ENCODE measurements around the gene PPME1. TPM values are rescaled to one million over a fixed set of nuclear protein-coding genes. Genes with fewer than 3 reads are reported as not detected.
"Not testable (repeated sequence)": the region's sequence is repeated elsewhere in the genome, so short reads cannot be mapped to it uniquely, and the experiment has no call there.

The PPME1 gene, protein sequence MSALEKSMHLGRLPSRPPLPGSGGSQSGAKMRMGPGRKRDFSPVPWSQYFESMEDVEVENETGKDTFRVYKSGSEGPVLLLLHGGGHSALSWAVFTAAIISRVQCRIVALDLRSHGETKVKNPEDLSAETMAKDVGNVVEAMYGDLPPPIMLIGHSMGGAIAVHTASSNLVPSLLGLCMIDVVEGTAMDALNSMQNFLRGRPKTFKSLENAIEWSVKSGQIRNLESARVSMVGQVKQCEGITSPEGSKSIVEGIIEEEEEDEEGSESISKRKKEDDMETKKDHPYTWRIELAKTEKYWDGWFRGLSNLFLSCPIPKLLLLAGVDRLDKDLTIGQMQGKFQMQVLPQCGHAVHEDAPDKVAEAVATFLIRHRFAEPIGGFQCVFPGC
- 10 to 100 TPM; 13.9 to 36.9 (median 29.5) TPM for total RNA-seq

DNA sequence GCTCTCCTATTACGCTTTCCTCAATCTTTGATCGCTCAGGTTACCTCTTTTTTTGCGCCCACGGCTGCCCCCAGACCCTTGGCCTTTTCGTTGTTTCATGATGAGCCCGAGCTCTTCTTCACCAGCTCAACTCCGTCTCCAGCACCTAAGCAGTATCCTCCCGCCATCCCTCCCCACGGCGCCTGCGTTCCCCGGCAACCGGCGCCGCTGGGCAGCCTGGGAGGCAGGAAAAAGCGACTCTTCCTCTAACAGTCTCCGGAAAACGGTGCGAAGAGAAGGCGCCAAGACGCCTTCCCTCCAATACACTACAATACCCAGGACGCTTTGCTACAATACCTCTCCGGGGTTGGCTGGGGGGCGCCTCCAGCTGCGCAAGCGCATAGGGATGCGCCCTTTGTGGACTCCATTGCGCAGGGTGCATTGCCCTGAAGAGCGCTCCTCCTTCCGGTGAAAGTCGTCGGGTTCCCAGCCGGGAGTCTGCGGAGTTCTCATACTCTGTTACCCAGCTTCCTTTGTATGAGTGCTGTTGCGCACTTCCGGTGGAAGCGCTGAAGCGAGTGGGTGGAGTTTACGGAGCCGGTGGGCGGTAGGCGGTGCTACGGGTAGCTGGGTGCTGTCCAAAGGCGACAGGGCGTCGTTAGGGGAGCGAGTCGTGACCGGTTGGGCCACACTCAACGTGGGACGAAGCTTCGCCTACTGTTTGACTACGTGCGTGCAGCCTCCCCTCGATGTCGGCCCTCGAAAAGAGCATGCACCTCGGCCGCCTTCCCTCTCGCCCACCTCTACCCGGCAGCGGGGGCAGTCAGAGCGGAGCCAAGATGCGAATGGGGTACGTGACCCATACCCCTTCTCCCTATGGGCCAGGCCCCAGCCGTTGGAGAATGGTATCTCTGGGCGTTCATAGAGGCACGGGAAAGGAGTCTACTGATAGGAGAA, at the start of gene PPME1, which contains the start of gene C2CD3:
Gene PPME1 (plus strand): TSS at position 596 of the 936 bp plus-strand sequence. CDS start 133 bp downstream, at position 729.
Gene C2CD3 (minus strand): TSS at position 309 of the 936 bp plus-strand sequence. CDS start 210 bp downstream, at position 99.
- Histone ChIP-seq H3K4me3 (peak within 1 kb of the TSS; percentile 80 to 86 (median 82)), H3K9me3 (no peaks in the 10 kb centered on the region), H3K4me1 (peaks cover 21 to 30% (median 24%) of the 10 kb centered on the region in 4 donors), H3K27me3 (no peaks in the 10 kb centered on the region), H3K36me3 (peaks cover 0 to 24% (median 2%) of the 10 kb centered on the region in 4 donors), H3K27ac (peak within 1 kb of the TSS; percentile 86 to 93 (median 89))
- WGBS, 2 donors: 0 to 1% methylated on average over 30 to 54 of the region's 68 CpGs
- TF ChIP-seq POLR2A (IDR thresholded peaks at IDR 0.05): peak; percentile 50 to 86 (median 61)
- TF ChIP-seq POLR2AphosphoS5 (IDR thresholded peaks at IDR 0.05): peak; percentile 79 to 83
- TF ChIP-seq, protein P1, sequence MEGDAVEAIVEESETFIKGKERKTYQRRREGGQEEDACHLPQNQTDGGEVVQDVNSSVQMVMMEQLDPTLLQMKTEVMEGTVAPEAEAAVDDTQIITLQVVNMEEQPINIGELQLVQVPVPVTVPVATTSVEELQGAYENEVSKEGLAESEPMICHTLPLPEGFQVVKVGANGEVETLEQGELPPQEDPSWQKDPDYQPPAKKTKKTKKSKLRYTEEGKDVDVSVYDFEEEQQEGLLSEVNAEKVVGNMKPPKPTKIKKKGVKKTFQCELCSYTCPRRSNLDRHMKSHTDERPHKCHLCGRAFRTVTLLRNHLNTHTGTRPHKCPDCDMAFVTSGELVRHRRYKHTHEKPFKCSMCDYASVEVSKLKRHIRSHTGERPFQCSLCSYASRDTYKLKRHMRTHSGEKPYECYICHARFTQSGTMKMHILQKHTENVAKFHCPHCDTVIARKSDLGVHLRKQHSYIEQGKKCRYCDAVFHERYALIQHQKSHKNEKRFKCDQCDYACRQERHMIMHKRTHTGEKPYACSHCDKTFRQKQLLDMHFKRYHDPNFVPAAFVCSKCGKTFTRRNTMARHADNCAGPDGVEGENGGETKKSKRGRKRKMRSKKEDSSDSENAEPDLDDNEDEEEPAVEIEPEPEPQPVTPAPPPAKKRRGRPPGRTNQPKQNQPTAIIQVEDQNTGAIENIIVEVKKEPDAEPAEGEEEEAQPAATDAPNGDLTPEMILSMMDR (IDR thresholded peaks at IDR 0.05): peak in 4 of 6 experiments; percentile 12 to 55 (median 34)
- no peak for TF ChIP-seq EP300 (IDR thresholded peaks at IDR 0.05)
- DNase-seq (peak; percentile 97 to 99), ATAC-seq (ENCODE audit: low FRiP score in 2 of 2) (peak; percentile 98 to 99)

DNA sequence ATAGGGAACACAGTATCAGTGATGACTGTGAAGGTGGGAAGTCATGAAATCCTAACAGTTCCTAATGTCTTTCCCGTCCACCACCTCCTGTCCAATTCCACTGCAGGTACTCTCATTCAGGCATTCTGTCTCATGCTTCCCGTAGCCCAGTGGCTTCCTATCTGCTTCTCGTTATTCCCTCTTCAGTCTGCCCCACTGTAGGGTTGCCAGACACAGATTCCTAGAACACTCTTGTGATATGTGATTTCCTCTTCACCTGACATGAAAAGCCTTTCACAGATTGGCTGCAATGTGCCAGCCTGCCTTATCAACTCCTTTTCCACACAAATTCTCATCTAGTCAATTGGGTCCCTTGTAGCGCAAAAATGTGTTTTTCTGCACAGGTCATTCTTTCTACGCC, 49.3 kb upstream of the PPME1 start:
- DNase-seq (no peak), ATAC-seq (ENCODE audit: low FRiP score in 2 of 2) (no peak)
- H3K36me3 ChIP-seq: peaks cover 0 to 25% (median 7%) of the 10 kb centered on the region in 4 donors
- H3K27me3 ChIP-seq: no peaks in the 10 kb centered on the region
- H3K4me1 ChIP-seq: no peaks in the 10 kb centered on the region
- TF ChIP-seq, protein P1 (IDR thresholded peaks at IDR 0.05): no peak
- TF ChIP-seq POLR2A (IDR thresholded peaks at IDR 0.05): no peak
- TF ChIP-seq EP300 (IDR thresholded peaks at IDR 0.05): no peak
- no peak for TF ChIP-seq POLR2AphosphoS5 (IDR thresholded peaks at IDR 0.05)
- no peaks in the 10 kb centered on the region for H3K9me3 ChIP-seq
- no peak overlapping the region for H3K27ac ChIP-seq
- 87 to 92% methylated on average over 5 of the region's 5 CpGs for WGBS, 2 donors
- no peak overlapping the region for H3K4me3 ChIP-seq

DNA sequence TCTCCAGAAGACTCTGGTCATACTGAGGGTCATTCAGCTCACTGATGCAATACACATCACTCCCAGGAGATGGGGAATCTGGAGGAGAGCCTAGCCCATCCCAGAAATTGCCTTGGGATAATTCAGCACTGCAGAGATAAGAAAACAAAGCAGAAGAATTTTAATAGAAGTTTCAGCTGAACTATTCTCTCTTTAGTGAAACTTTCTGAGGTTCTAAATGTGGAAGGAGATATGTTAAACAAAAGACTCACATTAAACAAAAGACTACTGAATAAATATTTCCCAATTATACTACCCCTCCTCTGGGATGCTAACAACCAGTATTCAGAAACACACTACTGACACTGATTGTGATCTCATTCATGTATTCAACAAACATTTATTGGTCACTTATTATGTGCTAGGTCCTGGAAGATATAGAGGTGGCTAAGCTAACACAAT, 48.1 kb upstream of the PPME1 start:
- TF ChIP-seq POLR2AphosphoS5 (IDR thresholded peaks at IDR 0.05) (no peak), EP300 (IDR thresholded peaks at IDR 0.05) (no peak), POLR2A (IDR thresholded peaks at IDR 0.05) (no peak)
- TF ChIP-seq, protein P1 (IDR thresholded peaks at IDR 0.05): no peak
- Histone ChIP-seq H3K4me1 (no peaks in the 10 kb centered on the region), H3K27ac (no peak overlapping the region), H3K4me3 (no peak overlapping the region), H3K36me3 (peaks cover 0 to 16% (median under 1%) of the 10 kb centered on the region in 4 donors), H3K9me3 (no peaks in the 10 kb centered on the region), H3K27me3 (no peaks in the 10 kb centered on the region)
- ATAC-seq (ENCODE audit: low FRiP score in 2 of 2) (no peak), DNase-seq (no peak)

DNA sequence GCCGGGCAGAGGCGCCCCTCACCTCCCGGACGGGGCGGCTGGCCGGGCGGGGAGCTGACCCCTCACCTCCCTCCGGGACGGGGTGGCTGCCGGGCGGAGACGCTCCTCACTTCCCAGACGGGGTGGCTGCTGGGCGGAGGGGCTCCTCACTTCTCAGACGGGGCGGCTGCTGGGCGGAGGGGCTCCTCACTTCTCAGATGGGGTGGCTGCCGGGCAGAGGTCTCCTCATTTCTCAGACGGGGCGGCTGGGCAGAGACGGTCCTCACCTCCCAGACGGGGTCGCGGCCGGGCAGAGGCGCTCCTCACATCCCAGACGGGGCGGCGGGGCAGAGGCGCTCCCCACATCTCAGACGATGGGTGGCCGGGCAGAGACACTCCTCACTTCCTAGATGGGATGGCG, 42.0 kb upstream of the PPME1 start:
- not testable (repeated sequence) for H3K27me3 ChIP-seq; H3K4me1 ChIP-seq; H3K4me3 ChIP-seq; ATAC-seq (ENCODE audit: low FRiP score in 2 of 2); H3K27ac ChIP-seq; H3K9me3 ChIP-seq
- 91% methylated on average over 23 of the region's 33 CpGs; no CpG with 5 or more reads in 1 of the 2 donors for WGBS, 2 donors
- H3K36me3 ChIP-seq: peaks cover 0 to 21% (median 5%) of the 10 kb centered on the region in 4 donors
- DNase-seq: peak in 1 of 2 donors; percentile 56

DNA sequence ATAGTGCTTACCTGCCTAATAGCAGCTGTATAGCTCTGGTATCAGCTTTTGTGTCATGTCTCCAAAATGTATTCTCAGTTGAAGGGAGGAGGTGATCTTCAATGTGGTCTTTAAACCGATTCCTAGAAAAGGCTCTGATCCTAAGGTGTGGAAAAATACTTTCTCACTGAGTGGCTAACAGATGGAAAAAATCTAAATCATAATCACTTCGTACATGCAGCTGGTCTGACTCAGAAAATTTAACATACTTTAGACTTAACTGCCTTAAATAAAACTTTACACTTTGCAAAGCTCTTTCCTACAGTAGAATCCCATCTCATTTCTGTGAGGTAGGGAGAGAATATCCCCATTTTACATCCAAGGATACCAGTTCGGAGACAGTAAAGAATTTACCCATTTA, 38.3 kb upstream of the PPME1 start:
- no peak for ATAC-seq (ENCODE audit: low FRiP score in 2 of 2)
- TF ChIP-seq POLR2A (IDR thresholded peaks at IDR 0.05) (no peak), EP300 (IDR thresholded peaks at IDR 0.05) (no peak)
- Histone ChIP-seq H3K27me3 (no peaks in the 10 kb centered on the region), H3K36me3 (peaks cover 0 to 36% (median 5%) of the 10 kb centered on the region in 4 donors), H3K27ac (no peak overlapping the region), H3K4me1 (no peaks in the 10 kb centered on the region), H3K9me3 (no peaks in the 10 kb centered on the region), H3K4me3 (no peak overlapping the region)
- 92 to 96% methylated on average over 3 of the region's 3 CpGs for WGBS, 2 donors
- DNase-seq: no peak

All from upper lobe of left lung (tissue), 6 donors.